KOPT-K1 (cell line): ENCODE data around the gene IFT122.

Experiments used
- H3K27ac ChIP-seq: fragments of 200-600 bp; sonication (generic); 2 replicates; pipeline ENCODE4 v1.5.1; 2016; ENCODE audit warnings: antibody characterized with exemption, mild to moderate bottlenecking, low read depth, low read length; ENCODE audit not compliant: poor library complexity, severe bottlenecking
- H3K36me3 ChIP-seq: fragments of 200-600 bp; sonication (generic); 2 replicates; pipeline ENCODE4 v1.5.1; 2017; ENCODE audit warnings: antibody characterized with exemption, mild to moderate bottlenecking, low read length, moderate library complexity; ENCODE audit not compliant: insufficient read depth
- H3K9me3 ChIP-seq: fragments of 200-600 bp; sonication (generic); 2 replicates; pipeline ENCODE4 v1.5.1; 2017; ENCODE audit warnings: antibody characterized with exemption, low read length, mild to moderate bottlenecking; ENCODE audit not compliant: insufficient read depth, poor library complexity, severe bottlenecking

IFT122 gene

GRCh38 chr3:129422897-129423296, 17.1 kb upstream of the IFT122 start:
- H3K36me3 ChIP-seq, result peaks cover 6% of the 10 kb centered on the region
- H3K9me3 ChIP-seq, result no peaks in the 10 kb centered on the region
- H3K27ac ChIP-seq, result no peak overlapping the region

- peaks cover 21% of the 10 kb centered on the region for H3K36me3 ChIP-seq
- H3K27ac ChIP-seq, result no peak overlapping the region
- no peaks in the 10 kb centered on the region for H3K9me3 ChIP-seq
Measured at GRCh38 chr3:129424185-129424841, 15.7 kb upstream of the IFT122 start.

GRCh38 chr3:129425213-129425612, 14.8 kb upstream of the IFT122 start:
- Histone ChIP-seq H3K9me3 (no peaks in the 10 kb centered on the region), H3K27ac (peak overlapping the region; percentile 10), H3K36me3 (peaks cover 30% of the 10 kb centered on the region)

- Histone ChIP-seq H3K9me3 (no peaks in the 10 kb centered on the region), H3K27ac (peak overlapping the region; percentile 10), H3K36me3 (peaks cover 34% of the 10 kb centered on the region)
Measured at GRCh38 chr3:129425619-129426018, 14.4 kb upstream of the IFT122 start.

GRCh38 chr3:129428007-129428375, 12.0 kb upstream of the IFT122 start:
- no peaks in the 10 kb centered on the region for H3K9me3 ChIP-seq
- H3K27ac ChIP-seq, result no peak overlapping the region
- H3K36me3 ChIP-seq, result peaks cover 57% of the 10 kb centered on the region

- Histone ChIP-seq H3K36me3 (peaks cover 63% of the 10 kb centered on the region), H3K27ac (no peak within 1 kb of the TSS), H3K9me3 (no peaks in the 10 kb centered on the region)
Measured at GRCh38 chr3:129428376-129429079, 11.5 kb upstream of the IFT122 start, which contains the start of gene EFCAB12. Gene EFCAB12 (minus strand): TSS chr3:129428636. CDS start chr3:129428488, 148 bp downstream.

GRCh38 chr3:129429080-129429451, 11.0 kb upstream of the IFT122 start:
- no peaks in the 10 kb centered on the region for H3K9me3 ChIP-seq
- peaks cover 68% of the 10 kb centered on the region for H3K36me3 ChIP-seq
- no peak overlapping the region for H3K27ac ChIP-seq

GRCh38 chr3:129429602-129430001, 10.4 kb upstream of the IFT122 start:
- H3K36me3 ChIP-seq, result peaks cover 73% of the 10 kb centered on the region
- H3K27ac ChIP-seq, result no peak overlapping the region
- no peaks in the 10 kb centered on the region for H3K9me3 ChIP-seq

- Histone ChIP-seq H3K36me3 (peaks cover 98% of the 10 kb centered on the region), H3K27ac (no peak overlapping the region), H3K9me3 (no peaks in the 10 kb centered on the region)
Measured at GRCh38 chr3:129432036-129432435, 8.0 kb upstream of the IFT122 start.

- Histone ChIP-seq H3K36me3 (peaks cover 100% of the 10 kb centered on the region), H3K9me3 (no peaks in the 10 kb centered on the region)
Measured at GRCh38 chr3:129432671-129433070, 7.4 kb upstream of the IFT122 start.

GRCh38 chr3:129433565-129433964, 6.5 kb upstream of the IFT122 start:
- no peak overlapping the region for H3K27ac ChIP-seq
- H3K36me3 ChIP-seq, result peaks cover 97% of the 10 kb centered on the region
- H3K9me3 ChIP-seq, result no peaks in the 10 kb centered on the region

More at GRCh38 chr3:129432671-129433070, 7.4 kb upstream of the IFT122 start:
- H3K27ac ChIP-seq, result no peak overlapping the region

- Histone ChIP-seq H3K36me3 (peaks cover 91% of the 10 kb centered on the region), H3K27ac (no peak overlapping the region), H3K9me3 (no peaks in the 10 kb centered on the region)
Measured at GRCh38 chr3:129434140-129434539, 5.9 kb upstream of the IFT122 start.

- Histone ChIP-seq H3K36me3 (peaks cover 78% of the 10 kb centered on the region), H3K27ac (no peak overlapping the region), H3K9me3 (no peaks in the 10 kb centered on the region)
Measured at GRCh38 chr3:129435367-129435766, 4.7 kb upstream of the IFT122 start.

- H3K36me3 ChIP-seq, result peaks cover 39% of the 10 kb centered on the region
- peak overlapping the region; percentile 98 for H3K27ac ChIP-seq
- H3K9me3 ChIP-seq, result no peaks in the 10 kb centered on the region
Measured at GRCh38 chr3:129439226-129439816, 703 bp upstream of the IFT122 start.

- H3K27ac ChIP-seq, result peak overlapping the region; percentile 98
- peaks cover 25% of the 10 kb centered on the region for H3K36me3 ChIP-seq
- H3K9me3 ChIP-seq, result no peaks in the 10 kb centered on the region
Measured at GRCh38 chr3:129440618-129441190, 680 bp downstream of the IFT122 start.
